Thyroid gland (tissue), 4 donors: ENCODE data around the gene MAEA. TPM values are rescaled to one million over a fixed set of nuclear protein-coding genes. Genes with fewer than 3 reads are reported as not detected.
"Not testable (repeated sequence)": the region's sequence is repeated elsewhere in the genome, so short reads cannot be mapped to it uniquely, and the experiment has no call there.

ENCODE experiments used
- DNase-seq, 2 donors: peaks; one replicate each; pipeline ENCODE4 v3.0.0-alpha.2; 2019
- H3K27ac ChIP-seq, 3 donors: fragments of 200-600 bp; sonication (generic); 1 replicate in 2 of 3; 2 replicates in 1 of 3; pipeline ENCODE4 v1.5.1; 2016 to 2019; ENCODE audit warnings: mild to moderate bottlenecking in 1 of 3, moderate library complexity in 1 of 3
- H3K27me3 ChIP-seq: fragments of 200-600 bp; sonication (generic); one replicate; pipeline ENCODE4 v1.5.1; 2019
- H3K36me3 ChIP-seq, 2 donors: fragments of 200-600 bp; sonication (generic); one replicate each; pipeline ENCODE4 v1.5.1; 2016 to 2019
- H3K4me1 ChIP-seq, 2 donors: fragments of 200-600 bp; sonication (generic); one replicate each; pipeline ENCODE4 v1.5.1; 2017 to 2019
- H3K4me3 ChIP-seq, 3 donors: fragments of 200-600 bp; sonication (generic); replicated peaks in 1 of 3; 1 replicate in 2 of 3; 2 replicates in 1 of 3; pipeline ENCODE4 v1.5.1; 2016; ENCODE audit warnings: mild to moderate bottlenecking in 1 of 3
- H3K9me3 ChIP-seq: fragments of 200-600 bp; sonication (generic); one replicate; pipeline ENCODE4 v1.5.1; 2017
- POLR2A ChIP-seq, 2 donors: fragments of 450-650 bp; IDR thresholded peaks; one replicate each; pipeline ENCODE4 v1.6.1; 2017; ENCODE audit warnings: antibody characterized with exemption in 2 of 2, mild to moderate bottlenecking in 2 of 2, moderate library complexity in 1 of 2
- WGBS, 2 donors: methylation state at CpG; one replicate each; pipeline ENCODE4 v1.1.5; 2017; 5-methylcytosine and 5-hydroxymethylcytosine counted together
- intact Hi-C: fragments of 100-400 bp; cut with DNase I; formaldehyde crosslinking; loops from one replicate; pipeline ENCODE4 v1.15.1; 2023
- total RNA-seq, 4 donors: library from RNA; depleted of rRNA; stranded (reverse); fragments of >200 nt; gene quantifications; one replicate each; pipeline ENCODE4 v1.2.3, GENCODE V29; 2016
- TF ChIP-seq, protein P1 (sequence below), 6 experiments: fragments of 200-600 bp in 3 of 6; fragments of 450-650 bp in 3 of 6; sonication (generic) in 3 of 6; IDR thresholded peaks; one replicate each; pipeline ENCODE4 v1.5.1; 2016 to 2019; ENCODE audit warnings: antibody characterized with exemption in 6 of 6, mild to moderate bottlenecking in 2 of 6, inconsistent platforms in 1 of 6, moderate library complexity in 1 of 6

MAEA gene
- total RNA-seq, 4 donors from 2014 or later = 85.3 to 99.5 (median 87.3) TPM

DNA sequence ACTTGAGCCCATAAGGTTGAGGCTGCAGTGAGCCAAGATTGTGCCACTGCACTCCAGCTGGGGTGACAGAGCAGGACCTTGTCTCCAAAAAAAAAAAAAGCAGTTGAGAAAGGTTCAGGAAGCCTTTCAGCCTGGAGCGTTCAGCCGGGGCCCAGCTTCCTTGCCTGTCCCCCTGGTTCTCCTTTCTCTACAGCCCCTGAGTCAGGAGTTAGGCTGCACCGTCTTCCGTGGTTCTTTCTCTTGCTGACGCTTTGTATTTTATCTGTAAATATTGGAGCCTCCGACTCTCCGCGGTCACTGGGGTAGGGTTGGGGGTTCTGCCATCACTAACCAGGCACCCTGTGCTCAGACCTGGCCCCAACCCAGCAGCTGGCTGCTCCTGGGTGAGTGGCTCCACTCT is 43.6 kb downstream of the MAEA start:
- DNase-seq = no peak
- Histone ChIP-seq H3K27me3 (no peaks in the 10 kb centered on the region), H3K27ac (no peak overlapping the region), H3K4me3 (no peak overlapping the region), H3K9me3 (no peaks in the 10 kb centered on the region), H3K36me3 (peaks cover 34 to 35% of the 10 kb centered on the region in 2 donors), H3K4me1 (no peaks in the 10 kb centered on the region)
- TF ChIP-seq POLR2A (IDR thresholded peaks at IDR 0.05) = no peak
- TF ChIP-seq, protein P1, sequence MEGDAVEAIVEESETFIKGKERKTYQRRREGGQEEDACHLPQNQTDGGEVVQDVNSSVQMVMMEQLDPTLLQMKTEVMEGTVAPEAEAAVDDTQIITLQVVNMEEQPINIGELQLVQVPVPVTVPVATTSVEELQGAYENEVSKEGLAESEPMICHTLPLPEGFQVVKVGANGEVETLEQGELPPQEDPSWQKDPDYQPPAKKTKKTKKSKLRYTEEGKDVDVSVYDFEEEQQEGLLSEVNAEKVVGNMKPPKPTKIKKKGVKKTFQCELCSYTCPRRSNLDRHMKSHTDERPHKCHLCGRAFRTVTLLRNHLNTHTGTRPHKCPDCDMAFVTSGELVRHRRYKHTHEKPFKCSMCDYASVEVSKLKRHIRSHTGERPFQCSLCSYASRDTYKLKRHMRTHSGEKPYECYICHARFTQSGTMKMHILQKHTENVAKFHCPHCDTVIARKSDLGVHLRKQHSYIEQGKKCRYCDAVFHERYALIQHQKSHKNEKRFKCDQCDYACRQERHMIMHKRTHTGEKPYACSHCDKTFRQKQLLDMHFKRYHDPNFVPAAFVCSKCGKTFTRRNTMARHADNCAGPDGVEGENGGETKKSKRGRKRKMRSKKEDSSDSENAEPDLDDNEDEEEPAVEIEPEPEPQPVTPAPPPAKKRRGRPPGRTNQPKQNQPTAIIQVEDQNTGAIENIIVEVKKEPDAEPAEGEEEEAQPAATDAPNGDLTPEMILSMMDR (IDR thresholded peaks at IDR 0.05) = no peak
- intact Hi-C loops = no loop called here
- WGBS, 2 donors = 95 to 97% methylated on average over 8 of the region's 8 CpGs

- H3K36me3 ChIP-seq = peaks cover 34 to 39% of the 10 kb centered on the region in 2 donors
- intact Hi-C loops, H3K9me3 ChIP-seq, H3K4me3 ChIP-seq, H3K4me1 ChIP-seq, DNase-seq, H3K27ac ChIP-seq, H3K27me3 ChIP-seq: not testable (repeated sequence)
- 64 to 86% methylated on average over 4 to 6 of the region's 12 CpGs for WGBS, 2 donors
These were observed 44.3 kb downstream of the MAEA start for GRCh38 chr4:1333851-1334578.

- peaks cover 34 to 44% of the 10 kb centered on the region in 2 donors for H3K36me3 ChIP-seq
- no peak overlapping the region for H3K27ac ChIP-seq
These were observed 44.8 kb downstream of the MAEA start for GRCh38 chr4:1334579-1334895.

GRCh38 chr4:1335193-1335883 is 45.6 kb downstream of the MAEA start:
- H3K27ac ChIP-seq, H3K4me3 ChIP-seq, DNase-seq, intact Hi-C loops, H3K4me1 ChIP-seq, H3K27me3 ChIP-seq, H3K9me3 ChIP-seq: not testable (repeated sequence)
- WGBS, 2 donors = 83 to 96% methylated on average over 4 of the region's 4 CpGs
- peaks cover 41 to 52% of the 10 kb centered on the region in 2 donors for H3K36me3 ChIP-seq

More at GRCh38 chr4:1334579-1334895, 44.8 kb downstream of the MAEA start:
- Histone ChIP-seq H3K4me1 (no peaks in the 10 kb centered on the region), H3K4me3 (no peak overlapping the region), H3K27me3 (no peaks in the 10 kb centered on the region), H3K9me3 (no peaks in the 10 kb centered on the region)
- TF ChIP-seq, protein P1 (IDR thresholded peaks at IDR 0.05) = no peak
- TF ChIP-seq POLR2A (IDR thresholded peaks at IDR 0.05) = no peak
- no peak for DNase-seq
- WGBS, 2 donors = 95 to 98% methylated on average over 6 of the region's 6 CpGs
- intact Hi-C loops = no loop called here

DNA sequence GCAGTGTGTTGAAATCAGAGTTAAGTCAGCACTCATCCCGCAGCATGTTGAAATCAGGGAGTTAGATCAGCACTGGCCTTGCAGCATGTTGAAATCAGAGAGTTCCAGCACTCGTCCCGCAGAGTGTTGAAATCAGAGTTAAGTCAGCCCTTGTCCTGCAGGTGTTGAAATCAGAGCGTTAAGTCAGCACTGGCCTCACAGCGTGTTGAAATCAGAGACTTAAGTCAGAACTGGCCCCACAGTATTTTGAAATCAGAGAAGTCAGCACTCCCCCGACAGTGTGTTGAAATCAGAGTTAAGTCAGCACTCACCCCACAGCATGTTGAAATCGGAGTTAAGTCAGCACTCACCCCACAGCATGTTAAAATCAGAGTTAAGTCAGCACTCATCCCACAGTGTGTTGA is 46.4 kb downstream of the MAEA start:
- intact Hi-C loops = no loop called here
- H3K27ac ChIP-seq = no peak overlapping the region
- 95 to 97% methylated on average over 7 of the region's 7 CpGs for WGBS, 2 donors

More for the DNA sequence above, 46.4 kb downstream of the MAEA start:
- DNase-seq = no peak
- H3K9me3 ChIP-seq = no peaks in the 10 kb centered on the region
- no peaks in the 10 kb centered on the region for H3K27me3 ChIP-seq
- H3K4me1 ChIP-seq = no peaks in the 10 kb centered on the region
- peaks cover 41 to 59% of the 10 kb centered on the region in 2 donors for H3K36me3 ChIP-seq
- no peak overlapping the region for H3K4me3 ChIP-seq
- TF ChIP-seq, protein P1 (IDR thresholded peaks at IDR 0.05) = no peak
- TF ChIP-seq POLR2A (IDR thresholded peaks at IDR 0.05) = no peak
